OCI-M1 (cell line): ENCODE measurements around the gene LURAP1L.

Source experiments
- DNase-seq: peaks from one replicate; lab custom pipeline; 2025; lab: John Stamatoyannopoulos, UW

The LURAP1L gene, protein sequence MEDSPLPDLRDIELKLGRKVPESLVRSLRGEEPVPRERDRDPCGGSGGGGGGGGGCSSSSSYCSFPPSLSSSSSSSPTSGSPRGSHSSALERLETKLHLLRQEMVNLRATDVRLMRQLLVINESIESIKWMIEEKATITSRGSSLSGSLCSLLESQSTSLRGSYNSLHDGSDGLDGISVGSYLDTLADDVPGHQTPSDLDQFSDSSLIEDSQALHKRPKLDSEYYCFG

DNA sequence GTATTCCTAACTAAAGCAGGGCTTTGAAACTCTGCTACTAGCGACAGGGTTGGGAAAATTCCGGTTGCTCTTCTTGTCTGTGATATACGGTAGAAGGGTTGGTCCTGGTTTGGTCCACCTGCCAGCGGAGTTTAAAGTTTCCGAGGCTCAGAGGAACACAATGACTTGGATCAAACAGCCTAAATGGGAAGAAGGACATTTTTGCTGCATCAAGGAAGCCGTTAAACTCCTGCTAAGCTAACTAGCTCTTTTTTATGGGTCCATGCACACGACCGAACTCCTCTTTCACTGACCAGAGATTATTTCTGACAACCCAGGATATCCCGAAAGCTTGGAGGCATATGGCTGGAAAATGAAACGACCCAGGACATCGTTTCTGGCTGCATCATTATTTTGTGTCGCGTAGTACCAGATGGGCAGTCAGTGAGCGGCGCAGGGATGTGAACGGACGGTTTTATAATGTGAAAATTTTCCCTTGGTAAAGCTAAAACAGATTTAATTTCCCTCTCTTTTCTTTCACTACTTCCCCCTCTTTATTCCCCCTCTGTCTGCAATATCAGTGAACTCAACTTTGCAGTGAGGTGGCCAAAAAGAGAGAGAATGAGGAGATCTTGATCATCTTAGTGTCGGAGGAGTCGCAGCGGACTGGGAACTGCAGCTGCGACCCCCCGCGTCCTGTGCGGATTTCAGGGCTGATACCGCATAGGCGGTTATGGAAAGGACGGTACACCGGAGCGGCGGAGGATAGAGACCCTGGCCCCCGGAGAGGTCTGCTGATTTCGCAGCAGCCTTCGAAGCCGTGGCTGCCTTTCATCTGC, at the start of gene LURAP1L:
Gene LURAP1L (plus strand): TSS at position 160 of the 818 bp plus-strand sequence. CDS start 696 bp downstream, outside the sequence.
- peak; percentile 94 for DNase-seq

DNA sequence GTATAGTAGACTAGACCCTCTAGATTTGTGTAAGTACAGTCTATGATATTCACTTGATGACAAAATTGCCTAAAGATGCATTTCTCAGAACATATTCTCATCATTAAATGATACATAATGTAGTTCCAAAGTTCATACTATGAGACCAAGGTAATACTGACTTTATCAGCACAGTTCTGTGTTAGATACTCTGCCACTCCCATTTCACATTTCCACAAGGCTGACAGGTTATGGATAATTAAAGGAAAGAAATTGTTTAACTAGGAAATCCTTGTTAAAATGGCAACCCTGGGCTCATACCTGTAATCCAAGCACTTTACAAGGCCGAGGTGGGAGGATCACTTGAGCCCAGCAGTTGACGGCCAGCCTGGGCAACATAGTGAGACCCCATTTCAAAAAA, 48.0 kb upstream of the LURAP1L start:
- DNase-seq, result no peak

DNA sequence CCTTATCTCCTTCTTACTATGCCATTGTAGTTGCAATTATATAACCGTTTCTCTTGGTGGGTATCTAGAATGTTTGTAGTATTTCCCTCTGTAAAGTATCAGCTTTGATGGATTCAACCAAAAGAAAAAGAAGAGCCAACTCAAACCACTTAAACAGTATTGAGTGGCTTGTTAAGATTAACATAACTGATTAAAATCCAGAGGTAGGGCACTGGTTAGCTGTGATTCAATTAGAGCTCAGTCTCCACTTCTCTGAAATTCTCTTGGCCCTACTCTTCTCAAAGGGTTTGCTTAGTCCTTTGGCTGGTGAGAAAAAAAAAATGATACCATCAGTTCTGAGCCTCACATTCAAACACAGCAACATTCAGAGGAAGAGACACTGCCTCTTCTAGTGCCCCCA, 44.6 kb upstream of the LURAP1L start:
- DNase-seq, result no peak

DNA sequence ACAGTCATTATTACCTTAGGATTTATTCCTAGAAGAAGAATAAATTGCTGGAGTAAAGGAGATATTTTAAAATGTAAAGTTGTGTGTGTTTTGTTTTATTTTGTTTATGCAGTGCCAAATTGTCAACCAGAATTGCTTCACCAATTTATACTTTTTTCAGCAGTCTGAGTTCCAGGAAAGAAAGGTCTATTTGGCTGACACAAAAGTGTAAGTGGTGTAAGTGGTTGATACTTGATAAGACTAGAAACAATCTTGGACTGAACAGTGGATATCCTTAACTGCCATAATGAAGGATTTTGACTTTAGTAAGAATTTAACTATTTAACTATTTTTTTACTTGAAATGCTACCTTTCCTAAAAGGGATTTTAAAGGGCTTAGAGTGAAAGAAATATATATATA, 43.9 kb upstream of the LURAP1L start:
- DNase-seq, result peak; percentile 90

DNA sequence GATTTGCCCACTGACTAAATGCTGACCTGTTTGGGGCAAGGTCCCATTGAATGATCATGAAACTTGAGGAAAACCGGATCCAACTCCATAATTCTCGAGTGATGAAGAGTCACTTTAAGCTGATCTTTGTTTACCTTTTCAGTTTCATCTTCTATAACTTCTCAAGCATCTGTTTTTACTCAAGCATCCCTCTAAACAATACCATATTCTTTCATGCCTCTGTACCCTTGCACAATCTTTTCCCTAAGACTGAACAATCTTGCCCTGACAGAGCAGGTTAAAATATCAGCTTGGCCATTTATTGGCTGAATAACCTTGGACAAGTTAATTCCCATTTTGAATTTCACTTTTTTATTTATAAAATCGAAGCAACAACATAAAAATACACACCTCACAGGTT, 41.8 kb upstream of the LURAP1L start:
- DNase-seq, result no peak

DNA sequence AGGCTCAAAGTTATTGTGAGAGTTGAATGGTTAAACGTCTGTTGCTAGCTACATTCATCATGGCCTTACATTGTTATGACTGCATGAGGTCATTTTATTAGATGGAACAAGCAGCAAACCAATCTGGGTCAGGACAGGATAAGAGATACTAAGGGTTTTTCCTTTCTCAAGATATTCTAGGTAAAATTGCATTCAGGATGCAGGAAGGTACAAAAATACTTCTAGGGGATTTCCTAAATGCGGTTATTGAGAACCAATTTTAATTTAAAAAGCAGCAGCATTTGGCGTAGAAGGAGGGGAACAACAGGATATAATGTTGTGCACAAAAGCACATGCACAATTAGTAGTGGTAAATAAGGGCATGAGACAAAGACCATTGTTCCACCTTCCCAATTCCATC, 39.2 kb upstream of the LURAP1L start:
- DNase-seq, result no peak

DNA sequence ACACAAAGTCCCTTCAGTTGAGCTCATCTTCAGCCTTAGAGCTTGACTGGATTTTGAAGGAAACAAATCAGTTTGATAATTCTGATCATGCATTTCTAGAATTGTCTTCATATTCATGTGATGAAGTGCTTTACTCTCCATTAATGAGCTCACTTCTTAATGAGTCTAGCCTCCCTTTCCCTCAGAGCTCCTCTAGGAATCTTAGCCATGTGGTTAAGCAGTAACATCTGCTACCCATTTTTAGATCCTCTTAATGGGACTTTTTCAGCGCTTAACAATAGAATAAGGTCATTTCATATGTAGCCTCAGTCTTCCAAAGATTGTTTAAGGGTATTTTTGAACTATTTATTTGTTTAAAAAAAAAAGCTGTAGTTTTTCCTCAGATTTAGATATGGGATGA, 36.9 kb upstream of the LURAP1L start:
- no peak for DNase-seq

DNA sequence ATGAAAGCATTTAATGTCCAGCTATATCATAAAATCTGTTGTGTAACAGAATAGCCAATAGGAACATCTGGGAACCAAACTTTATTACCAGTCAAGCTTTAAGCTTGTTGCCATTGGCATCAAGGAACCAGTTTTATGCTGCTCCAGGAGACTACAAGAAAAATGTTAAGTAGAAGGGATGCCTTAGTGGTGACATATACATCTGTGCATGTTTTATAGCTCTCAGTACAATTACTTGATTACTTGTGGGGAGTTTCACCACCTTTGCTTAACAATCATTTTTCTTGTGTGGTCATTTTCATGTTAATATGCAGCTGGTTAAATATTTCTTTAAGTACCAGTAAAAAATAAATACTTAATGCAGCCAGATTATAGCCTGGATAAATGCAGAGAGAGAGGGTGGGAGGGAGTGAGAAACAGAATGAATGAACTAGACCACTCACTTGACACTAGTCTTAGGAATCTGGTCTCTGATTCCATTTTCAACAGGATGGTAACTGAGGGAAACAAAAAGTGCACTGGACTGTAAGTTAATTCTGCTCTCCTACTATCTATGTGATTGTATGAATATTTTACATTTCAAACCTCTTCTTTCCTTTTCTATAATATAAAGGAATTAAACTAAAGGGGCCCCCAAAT, 35.7 kb upstream of the LURAP1L start:
- DNase-seq, result no peak

DNA sequence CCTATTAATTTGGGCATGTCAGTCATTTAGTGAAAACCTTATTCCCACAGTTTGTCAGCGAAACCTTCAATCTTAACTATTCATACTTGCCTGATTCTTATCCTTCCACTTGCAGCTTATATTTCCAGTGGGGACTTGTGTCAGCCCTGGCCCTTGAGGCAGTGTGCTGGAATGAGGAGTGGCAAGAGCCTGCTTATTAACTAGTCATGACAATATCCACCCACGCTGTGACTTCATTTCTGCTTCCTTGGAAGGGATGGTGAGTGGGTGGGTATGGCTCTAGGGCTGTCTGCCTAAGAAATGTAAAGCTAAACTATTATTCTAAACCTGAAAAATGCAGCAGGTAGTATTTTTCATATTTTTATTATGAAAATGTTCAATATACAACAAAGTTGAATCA, 34.0 kb upstream of the LURAP1L start:
- DNase-seq, result no peak

DNA sequence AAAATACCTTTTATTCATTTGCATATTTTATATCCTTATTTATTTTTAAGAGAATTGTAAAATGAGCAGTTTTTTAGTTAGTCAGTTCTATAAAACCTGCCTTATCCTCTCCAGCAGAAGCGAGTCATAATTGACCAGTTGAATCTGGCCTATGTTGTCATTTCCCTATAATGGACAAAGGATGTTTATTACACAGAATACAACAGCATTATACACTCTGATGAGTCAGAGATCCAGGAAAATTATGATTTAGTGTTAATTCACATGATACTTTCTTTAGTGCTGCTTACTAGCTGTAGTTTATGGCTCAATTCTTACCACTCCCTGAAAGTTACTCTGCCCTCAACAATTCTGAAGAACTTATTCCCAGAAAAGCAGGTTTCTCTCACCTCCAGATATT, 26.8 kb upstream of the LURAP1L start:
- DNase-seq, result no peak

DNA sequence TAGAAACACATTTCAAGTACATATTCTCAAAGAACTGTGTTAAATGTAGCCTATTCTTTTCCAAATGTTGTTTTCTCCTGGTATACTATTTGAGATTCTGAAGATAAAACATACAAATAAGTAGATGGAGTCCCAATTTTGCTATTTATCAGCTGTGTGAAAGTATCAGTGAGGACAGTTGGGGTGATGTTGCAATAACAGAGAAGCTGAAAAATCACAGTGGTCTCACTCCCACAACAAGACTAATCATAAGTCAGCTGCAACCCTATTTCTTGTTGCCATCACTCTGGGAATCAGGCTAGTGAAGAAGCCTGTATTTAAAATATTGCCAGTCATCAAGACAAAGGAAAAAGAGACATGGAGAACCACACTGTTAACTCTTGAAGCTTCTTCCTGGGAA, 25.9 kb upstream of the LURAP1L start:
- no peak for DNase-seq

DNA sequence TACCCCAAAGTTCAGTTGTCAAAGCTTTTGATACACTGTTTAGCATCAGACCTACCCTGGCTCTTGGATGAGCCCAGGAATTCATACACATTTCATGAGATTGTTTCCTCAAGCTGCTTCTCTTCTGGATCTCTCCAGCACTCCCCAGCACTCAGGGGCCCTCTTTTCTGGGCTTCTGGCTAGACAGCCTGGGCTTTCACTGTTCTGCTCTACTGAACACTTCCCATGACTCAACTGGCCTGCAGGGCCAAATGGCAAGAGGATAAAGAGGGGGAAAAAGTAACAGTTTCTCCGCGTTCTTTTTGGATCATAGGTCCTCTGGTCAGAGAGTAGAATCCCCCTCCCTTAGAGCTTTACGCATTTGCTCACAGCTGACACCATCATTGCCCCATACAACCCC, 20.9 kb upstream of the LURAP1L start:
- DNase-seq, result no peak

DNA sequence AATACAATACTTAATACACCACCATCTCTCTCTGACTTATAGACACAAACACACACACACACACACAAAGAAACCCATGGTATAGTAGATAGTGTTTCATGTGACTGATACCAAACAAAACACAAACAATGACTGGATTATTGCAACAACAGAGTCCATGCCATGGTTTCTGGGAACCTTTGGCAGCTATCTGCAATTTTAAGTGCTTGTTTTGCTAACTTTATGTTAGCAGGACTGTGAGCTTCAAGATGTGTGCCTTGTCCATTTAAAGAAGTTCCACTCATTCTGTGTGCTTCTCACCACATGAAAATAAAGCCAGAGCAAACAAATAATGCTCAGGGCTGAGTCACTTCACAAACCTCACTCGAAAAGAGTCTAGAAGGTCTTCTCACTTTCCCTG, 15.1 kb upstream of the LURAP1L start:
- peak; percentile 83 for DNase-seq

DNA sequence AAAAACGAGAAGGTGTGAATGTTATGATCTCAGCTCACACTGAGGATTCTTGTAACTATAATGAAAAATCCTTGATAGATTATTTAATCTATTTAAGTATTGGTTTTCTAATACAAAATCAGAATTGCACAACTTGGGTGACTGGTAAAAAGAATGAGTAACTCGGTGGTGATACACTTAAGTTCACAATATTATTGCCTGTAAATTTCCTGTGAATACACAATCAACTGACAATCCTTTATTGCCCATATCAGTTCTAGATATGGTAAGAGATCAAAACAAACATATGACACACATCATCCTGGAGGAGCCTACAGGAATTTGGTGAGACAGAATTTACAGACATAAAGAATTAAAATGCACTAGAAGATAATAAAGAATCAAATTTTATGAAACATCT, 14.1 kb upstream of the LURAP1L start:
- no peak for DNase-seq

DNA sequence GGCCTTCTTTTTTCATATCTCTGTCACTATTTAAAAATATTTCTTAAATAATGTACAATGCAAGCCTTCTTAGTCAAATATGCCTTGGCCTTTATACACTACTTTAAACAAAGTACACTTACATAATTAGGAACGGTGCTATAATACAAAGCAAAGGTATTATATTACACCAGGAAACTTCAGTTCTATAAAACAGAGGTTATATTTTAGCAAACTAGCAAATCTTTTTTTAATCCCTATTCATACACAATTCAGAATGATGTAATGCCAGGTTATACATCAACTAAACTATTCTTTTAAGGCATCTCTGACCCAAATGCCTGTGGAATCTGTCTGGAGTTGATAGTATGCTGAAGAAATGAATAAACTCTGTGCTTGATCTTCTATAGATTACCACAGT, 10.7 kb upstream of the LURAP1L start:
- DNase-seq, result no peak

DNA sequence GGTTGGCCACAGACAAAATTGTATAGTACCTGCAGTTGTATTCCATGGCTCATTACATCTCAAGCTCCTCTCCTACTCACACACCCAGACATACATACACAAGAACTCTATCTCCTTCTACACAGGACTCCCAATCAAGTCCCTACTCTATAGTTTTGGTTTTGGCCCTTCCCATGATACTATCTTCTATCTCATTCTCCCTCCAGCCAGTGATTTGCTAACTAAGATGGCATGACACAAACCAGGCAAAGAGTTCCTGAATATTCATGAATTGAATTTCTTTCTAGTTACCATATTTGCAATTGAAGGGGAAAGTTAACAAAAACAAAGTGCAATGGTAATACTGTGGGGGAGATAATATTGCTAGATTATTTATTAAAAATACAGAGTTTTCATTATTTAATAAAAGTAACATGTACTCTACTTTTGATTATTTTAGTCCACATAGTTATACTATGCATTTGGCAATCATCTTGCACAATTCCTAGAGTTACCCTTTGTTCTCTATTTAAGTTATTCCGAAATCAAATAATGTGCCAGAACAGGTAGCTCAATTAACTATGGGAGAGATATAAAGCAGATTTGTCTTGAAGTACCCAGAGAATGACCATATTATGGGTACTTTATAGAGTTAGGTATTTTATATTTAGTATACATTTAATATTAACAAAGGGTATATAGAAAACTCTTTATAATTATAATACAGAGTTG, 9.6 kb upstream of the LURAP1L start:
- no peak for DNase-seq

DNA sequence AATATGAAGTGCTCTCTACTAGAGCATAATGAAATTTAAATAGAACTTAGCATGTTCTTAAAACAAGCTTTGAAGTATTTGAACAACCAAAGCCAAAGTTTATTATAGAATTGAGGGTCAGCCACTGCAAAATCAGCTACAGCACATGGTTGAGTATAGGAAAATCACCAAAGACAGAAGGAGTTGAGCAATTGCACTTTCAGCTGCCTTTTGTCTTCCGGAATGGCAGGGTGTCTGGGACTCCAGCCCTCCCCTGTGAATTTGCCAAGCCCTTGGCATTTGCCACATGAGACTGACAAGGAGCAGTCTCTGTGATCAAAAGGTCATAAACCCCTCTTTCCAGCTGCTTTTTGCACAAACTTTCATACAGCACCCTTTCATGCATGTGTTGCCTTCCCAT, 8.5 kb upstream of the LURAP1L start:
- no peak for DNase-seq

DNA sequence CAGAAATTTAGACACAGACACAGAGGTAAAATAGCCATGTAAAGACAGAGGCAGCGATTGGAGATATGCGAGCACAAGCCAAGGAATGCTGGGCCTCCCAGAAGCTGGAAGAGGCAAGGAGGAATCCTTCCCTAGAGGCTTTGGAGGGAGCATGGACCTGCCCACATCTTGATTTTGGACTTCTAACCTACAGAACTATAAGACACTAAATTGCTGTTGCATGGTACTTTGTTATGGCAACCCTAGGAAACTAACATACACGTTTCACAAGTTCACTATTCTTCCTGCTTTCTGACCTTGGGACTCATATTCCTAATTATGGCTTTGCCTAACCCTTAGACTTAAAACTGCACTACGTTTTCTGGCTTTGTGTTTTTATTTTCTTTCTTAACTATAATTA, 4.6 kb upstream of the LURAP1L start:
- DNase-seq, result no peak

DNA sequence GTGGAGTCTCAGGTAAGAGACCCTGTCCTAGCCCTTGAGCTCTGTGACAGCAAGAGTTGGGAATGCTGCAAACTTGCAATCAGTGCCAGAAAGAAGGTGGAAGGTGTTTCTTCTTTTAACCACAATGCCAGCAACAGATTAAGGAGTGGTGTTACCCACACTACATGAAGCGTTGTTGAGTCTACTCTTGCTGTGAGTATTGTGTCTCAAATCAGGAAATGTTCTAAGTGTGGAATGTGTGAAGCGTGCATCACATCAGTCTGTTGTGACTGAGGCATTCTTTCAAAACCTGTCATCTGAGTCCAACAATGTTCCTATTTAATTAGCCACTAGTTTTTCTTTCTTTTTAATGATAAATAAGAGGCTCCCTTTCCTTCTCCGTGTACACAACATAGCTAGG, 2.9 kb upstream of the LURAP1L start:
- no peak for DNase-seq

DNA sequence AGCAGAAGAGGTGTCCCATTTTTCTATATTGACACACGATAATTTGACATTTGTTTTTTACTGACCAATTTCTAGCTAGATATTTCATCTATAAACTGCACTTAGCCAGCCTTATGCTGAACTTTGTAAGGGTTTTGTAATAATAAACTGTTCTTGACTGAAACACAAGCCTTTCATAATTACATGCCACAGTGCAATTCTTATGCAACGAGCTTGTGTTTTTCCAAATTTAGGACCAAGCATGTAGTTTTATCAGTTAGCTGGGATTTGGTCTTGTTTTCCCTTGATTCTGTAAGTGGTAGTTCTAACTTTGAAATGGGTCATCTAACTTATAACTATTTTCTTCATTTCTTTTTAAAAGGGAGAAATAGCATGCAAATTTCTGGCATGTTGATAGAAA, 1.3 kb upstream of the LURAP1L start:
- no peak for DNase-seq

DNA sequence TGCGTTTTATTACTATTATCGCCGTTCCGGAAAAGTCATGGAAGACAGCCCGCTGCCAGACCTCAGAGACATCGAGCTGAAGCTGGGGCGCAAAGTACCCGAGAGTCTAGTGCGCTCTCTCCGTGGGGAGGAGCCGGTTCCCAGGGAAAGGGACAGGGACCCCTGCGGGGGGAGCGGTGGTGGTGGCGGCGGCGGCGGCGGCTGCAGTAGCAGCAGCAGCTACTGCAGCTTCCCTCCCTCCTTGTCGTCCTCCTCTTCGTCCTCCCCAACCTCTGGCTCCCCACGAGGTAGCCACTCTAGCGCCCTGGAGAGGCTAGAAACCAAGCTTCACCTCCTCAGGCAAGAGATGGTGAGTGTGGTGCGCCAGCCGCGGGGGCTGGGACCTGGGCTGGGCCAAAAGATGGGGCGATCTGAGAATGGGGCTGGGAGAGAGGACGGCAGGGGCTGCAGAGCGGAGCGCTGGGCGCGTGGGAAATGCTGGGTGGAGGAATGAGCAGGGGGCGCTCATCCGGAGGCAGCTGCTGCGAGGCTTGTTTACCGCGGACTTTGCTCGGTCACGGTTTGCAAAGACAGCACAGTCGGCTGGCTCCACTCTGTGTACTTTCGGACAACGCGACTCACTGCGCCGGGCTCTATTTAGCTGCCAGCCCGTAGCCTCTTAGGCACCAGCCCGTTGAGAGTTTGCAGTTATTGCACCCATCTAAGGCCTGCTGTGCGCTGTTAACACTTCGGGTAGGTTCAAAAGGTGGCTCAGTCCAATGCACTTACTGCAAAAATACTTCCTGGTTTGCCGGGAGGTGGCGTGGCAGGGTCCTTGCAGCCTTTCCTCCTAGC, 1.1 kb downstream of the LURAP1L start:
- no peak for DNase-seq
